ENCODE measurements around the gene WAC. TPM values are rescaled to one million over a fixed set of nuclear protein-coding genes. Genes with fewer than 3 reads are reported as not detected.

The WAC gene
- total RNA-seq, 2 donors from 2014 or later: 43.8 to 58.3 TPM

GRCh38 chr10:28503114-28503513, 29.8 kb upstream of the WAC start:
- TF ChIP-seq CTCF (IDR thresholded peaks at IDR 0.05): peak in 4 of 7 experiments; percentile 18 to 36 (median 30)
- TF ChIP-seq POLR2A (IDR thresholded peaks at IDR 0.05): no peak
- ATAC-seq (peak; percentile 75), DNase-seq (peak; percentile 32 to 70 (median 55))
- H3K36me3 ChIP-seq (replicated peaks in 1 of 2; ENCODE audit: insufficient read depth in 1 of 2, low read depth in 2 of 2): no peaks in the 10 kb centered on the region
- WGBS, 2 donors: 22 to 24% methylated on average over 3 of the region's 3 CpGs
- no peak overlapping the region for H3K4me3 ChIP-seq
- no peaks in the 10 kb centered on the region for H3K9me3 ChIP-seq
- intact Hi-C loops (cut with DNase I): no loop called here
- no peaks in the 10 kb centered on the region for H3K27me3 ChIP-seq
- peak overlapping the region in 2 of 4 donors; percentile 7 to 15 for H3K27ac ChIP-seq
- H3K4me1 ChIP-seq: peaks cover 19% of the 10 kb centered on the region

GRCh38 chr10:28505359-28505959, 27.5 kb upstream of the WAC start:
- Histone ChIP-seq H3K4me1 (peaks cover 4% of the 10 kb centered on the region), H3K27ac (no peak overlapping the region), H3K9me3 (no peaks in the 10 kb centered on the region), H3K27me3 (no peaks in the 10 kb centered on the region), H3K36me3 (replicated peaks in 1 of 2; ENCODE audit: insufficient read depth in 1 of 2, low read depth in 2 of 2) (no peaks in the 10 kb centered on the region), H3K4me3 (no peak overlapping the region)
- no peak for DNase-seq
- WGBS, 2 donors: 81 to 83% methylated on average over 4 of the region's 4 CpGs
- no peak for TF ChIP-seq CTCF (IDR thresholded peaks at IDR 0.05)
- TF ChIP-seq POLR2A (IDR thresholded peaks at IDR 0.05): no peak
- intact Hi-C loops (cut with DNase I): no loop called here
- ATAC-seq: no peak

- no peak for TF ChIP-seq POLR2A (IDR thresholded peaks at IDR 0.05)
- no peak for TF ChIP-seq CTCF (IDR thresholded peaks at IDR 0.05)
- Histone ChIP-seq H3K27me3 (no peaks in the 10 kb centered on the region), H3K4me3 (no peak overlapping the region), H3K36me3 (replicated peaks in 1 of 2; ENCODE audit: insufficient read depth in 1 of 2, low read depth in 2 of 2) (no peaks in the 10 kb centered on the region), H3K4me1 (no peaks in the 10 kb centered on the region), H3K9me3 (no peaks in the 10 kb centered on the region), H3K27ac (no peak overlapping the region)
- DNase-seq (no peak), ATAC-seq (no peak)
- intact Hi-C loops (cut with DNase I): no loop called here
- WGBS, 2 donors: 70 to 76% methylated on average over 6 to 7 of the region's 7 CpGs
Measured at GRCh38 chr10:28508304-28508925, 24.5 kb upstream of the WAC start.

GRCh38 chr10:28509286-28509685, 23.6 kb upstream of the WAC start:
- TF ChIP-seq POLR2A (IDR thresholded peaks at IDR 0.05) (no peak), CTCF (IDR thresholded peaks at IDR 0.05) (no peak)
- intact Hi-C loops (cut with DNase I): no loop called here
- Histone ChIP-seq H3K27me3 (no peaks in the 10 kb centered on the region), H3K4me3 (no peak overlapping the region), H3K4me1 (no peaks in the 10 kb centered on the region), H3K9me3 (no peaks in the 10 kb centered on the region), H3K36me3 (replicated peaks in 1 of 2; ENCODE audit: insufficient read depth in 1 of 2, low read depth in 2 of 2) (no peaks in the 10 kb centered on the region), H3K27ac (no peak overlapping the region)
- DNase-seq (no peak), ATAC-seq (no peak)
- 79 to 88% methylated on average over 3 of the region's 3 CpGs for WGBS, 2 donors

- H3K4me1 ChIP-seq: no peaks in the 10 kb centered on the region
- no peaks in the 10 kb centered on the region for H3K36me3 ChIP-seq (replicated peaks in 1 of 2; ENCODE audit: insufficient read depth in 1 of 2, low read depth in 2 of 2)
- WGBS, 2 donors: 83 to 94% methylated on average over 1 of the region's 1 CpG
- no peak for TF ChIP-seq CTCF (IDR thresholded peaks at IDR 0.05)
- no peak for TF ChIP-seq POLR2A (IDR thresholded peaks at IDR 0.05)
- DNase-seq (no peak), ATAC-seq (no peak)
- intact Hi-C loops (cut with DNase I): no loop called here
- no peak overlapping the region for H3K27ac ChIP-seq
- no peaks in the 10 kb centered on the region for H3K9me3 ChIP-seq
- H3K27me3 ChIP-seq: no peaks in the 10 kb centered on the region
- H3K4me3 ChIP-seq: no peak overlapping the region
Measured at GRCh38 chr10:28514648-28515047, 18.3 kb upstream of the WAC start.

All from body of pancreas (tissue), 4 donors.